Smooth muscle cell (in vitro differentiated cells): ENCODE data around the gene GPATCH4. TPM values are rescaled to one million over a fixed set of nuclear protein-coding genes. Genes with fewer than 3 reads are reported as not detected.

ENCODE experiments used
- DNase-seq: peaks from one replicate; lab custom pipeline; 2025; ENCODE audit not compliant: unreplicated experiment; lab: John Stamatoyannopoulos, UW
- H2AFZ ChIP-seq: fragments of 200-600 bp; sonication (generic); 2 replicates; pipeline ENCODE4 v1.6.0; 2016; ENCODE audit warnings: antibody characterized with exemption, low read depth, mild to moderate bottlenecking
- H3F3A ChIP-seq: fragments of 200-600 bp; sonication (generic); 2 replicates; pipeline ENCODE4 v1.6.0; 2017; ENCODE audit warnings: antibody characterized with exemption, low read depth
- H3K27ac ChIP-seq: fragments of 200-600 bp; sonication (generic); 2 replicates; pipeline ENCODE4 v1.5.1; 2016; ENCODE audit warnings: low read depth, mild to moderate bottlenecking
- H3K27me3 ChIP-seq: fragments of 200-600 bp; sonication (generic); 2 replicates; pipeline ENCODE4 v1.6.1; 2016; ENCODE audit warnings: low read depth, mild to moderate bottlenecking
- H3K36me3 ChIP-seq: fragments of 200-600 bp; sonication (generic); 2 replicates; pipeline ENCODE4 v1.5.1; 2016; ENCODE audit warnings: low read depth
- H3K4me1 ChIP-seq: fragments of 200-600 bp; sonication (generic); 2 replicates; pipeline ENCODE4 v1.5.1; 2016; ENCODE audit warnings: low read depth
- H3K4me2 ChIP-seq: fragments of 200-600 bp; sonication (generic); 2 replicates; pipeline ENCODE4 v1.6.0; 2016; ENCODE audit warnings: mild to moderate bottlenecking
- H3K4me3 ChIP-seq: fragments of 200-600 bp; sonication (generic); 2 replicates; pipeline ENCODE4 v1.5.1; 2016; ENCODE audit warnings: mild to moderate bottlenecking
- H3K79me2 ChIP-seq: fragments of 200-600 bp; sonication (generic); 2 replicates; pipeline ENCODE4 v1.6.0; 2016; ENCODE audit warnings: low read depth, mild to moderate bottlenecking
- H3K9ac ChIP-seq: fragments of 200-600 bp; sonication (generic); 2 replicates; pipeline ENCODE4 v1.6.0; 2016; ENCODE audit warnings: low read depth
- H3K9me3 ChIP-seq: fragments of 200-600 bp; sonication (generic); replicated peaks from 2 replicates; pipeline ENCODE4 v1.5.1; 2016; ENCODE audit warnings: low read depth
- H4K20me1 ChIP-seq: fragments of 200-600 bp; sonication (generic); 2 replicates; pipeline ENCODE4 v1.6.0; 2016; ENCODE audit warnings: low read depth
- CTCF ChIP-seq: fragments of 200-600 bp; sonication (generic); IDR thresholded peaks from 2 replicates; pipeline ENCODE4 v1.5.1; 2017; ENCODE audit warnings: borderline replicate concordance, mild to moderate bottlenecking, antibody characterized with exemption; ENCODE audit not compliant: insufficient read depth, poor library complexity, severe bottlenecking
- WGBS: methylation state at CpG from one replicate; pipeline ENCODE4 v1.1.7; 2016; ENCODE audit warnings: low lambda C conversion rate; 5-methylcytosine and 5-hydroxymethylcytosine counted together
- polyA plus RNA-seq: library from polyadenylated mRNA; unstranded; fragments of >200 nt; fragmentation: Nextera tagmentation; extraction: Ambion mirVana; gene quantifications from 2 replicates; pipeline ENCODE4 v1.2.1, GENCODE V29; 2016
- total RNA-seq: library from RNA; depleted of rRNA; stranded (reverse); fragments of >200 nt; gene quantifications from 2 replicates; pipeline ENCODE4 v1.2.3, GENCODE V29; 2014

Gene GPATCH4
- total and polyA plus RNA-seq, 2 experiments from 2014 or later, result 11.9 to 19.9 TPM

- Histone ChIP-seq H2AFZ (peak overlapping the region; percentile 20), H3K4me3 (peak overlapping the region; percentile 50), H3K27ac (no peak overlapping the region), H3K4me2 (peak overlapping the region; percentile 93), H3K36me3 (no peaks in the 10 kb centered on the region), H3K9ac (no peak overlapping the region), H3K27me3 (peaks cover 96% of the 10 kb centered on the region), H3K79me2 (no peaks in the 10 kb centered on the region), H3K4me1 (peaks cover 14% of the 10 kb centered on the region), H4K20me1 (peaks cover 12% of the 10 kb centered on the region), H3F3A (no peaks in the 10 kb centered on the region), H3K9me3 (no peaks in the 10 kb centered on the region)
- 7% methylated on average over 35 of the region's 40 CpGs for WGBS
- DNase-seq, result no peak
- TF ChIP-seq CTCF, result no peak
These were observed 41.2 kb upstream of the GPATCH4 start for GRCh38 chr1:156642265-156643048.

- TF ChIP-seq CTCF, result no peak
- H3K27ac ChIP-seq, result no peak within 1 kb of the TSS
- DNase-seq, result no peak
- no peak within 1 kb of the TSS for H3K9ac ChIP-seq
- no peaks in the 10 kb centered on the region for H3K79me2 ChIP-seq
- H3K4me3 ChIP-seq, result peak within 1 kb of the TSS; percentile 50
- peaks cover 94% of the 10 kb centered on the region for H3K27me3 ChIP-seq
- H4K20me1 ChIP-seq, result peaks cover 12% of the 10 kb centered on the region
- peak within 1 kb of the TSS; percentile 20 for H2AFZ ChIP-seq
- no peaks in the 10 kb centered on the region for H3K36me3 ChIP-seq
- peaks cover 14% of the 10 kb centered on the region for H3K4me1 ChIP-seq
- no peaks in the 10 kb centered on the region for H3F3A ChIP-seq
- H3K4me2 ChIP-seq, result peak within 1 kb of the TSS; percentile 93
- WGBS, result 2% methylated on average over 11 of the region's 46 CpGs
- no peaks in the 10 kb centered on the region for H3K9me3 ChIP-seq
These were observed 40.5 kb upstream of the GPATCH4 start, which contains the start of gene BCAN for GRCh38 chr1:156641761-156642264. Gene BCAN (plus strand): TSS chr1:156642117. CDS start chr1:156646055, 3,938 bp downstream.

DNA sequence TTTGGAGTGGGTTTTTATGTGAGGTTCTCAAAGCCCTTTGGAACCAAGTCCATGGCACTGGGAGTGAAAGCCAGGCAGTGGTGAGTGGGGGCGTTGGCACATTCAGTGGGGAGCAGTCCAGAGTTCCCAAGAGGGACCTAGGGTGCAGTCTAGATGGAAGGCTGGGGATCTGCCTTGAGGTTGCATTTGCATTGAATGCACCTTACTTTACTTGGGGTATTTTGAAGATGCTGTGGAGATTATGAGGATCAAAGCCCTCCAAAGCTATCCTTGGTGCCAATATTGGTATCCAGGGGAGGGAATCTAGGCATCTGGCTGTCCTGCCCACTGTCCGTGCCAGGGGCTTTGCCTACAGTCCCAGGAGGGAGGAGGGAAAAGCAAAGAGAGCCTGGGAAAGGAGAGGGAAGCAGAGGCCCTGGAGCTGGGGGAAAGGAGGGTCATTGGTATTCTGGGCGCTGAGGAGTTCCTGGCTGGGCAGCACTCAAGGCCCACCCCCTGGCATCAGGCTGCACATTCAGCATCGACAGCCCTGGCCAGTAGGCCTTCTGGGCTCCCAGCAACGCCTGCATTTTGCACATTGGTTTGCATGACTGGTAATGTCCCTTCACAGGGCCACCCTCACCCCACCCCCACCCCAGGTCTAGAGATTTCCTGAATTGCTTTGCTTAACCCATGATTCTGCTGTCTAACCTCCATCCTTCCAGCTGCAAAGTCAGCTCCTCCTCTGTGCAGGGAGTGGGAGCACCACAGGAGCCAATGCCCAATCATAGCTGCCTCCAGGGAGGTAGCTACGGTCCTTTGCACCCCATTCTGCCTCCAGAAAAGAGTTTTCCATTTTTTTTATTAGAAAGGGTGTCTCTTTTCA, 39.8 kb upstream of the GPATCH4 start:
- Histone ChIP-seq H3K4me3 (peak overlapping the region; percentile 50), H2AFZ (peak overlapping the region; percentile 20), H3K4me2 (peak overlapping the region; percentile 93), H3K9ac (no peak overlapping the region), H4K20me1 (peaks cover 12% of the 10 kb centered on the region), H3K4me1 (peaks cover 14% of the 10 kb centered on the region), H3F3A (no peaks in the 10 kb centered on the region), H3K27ac (no peak overlapping the region), H3K9me3 (no peaks in the 10 kb centered on the region), H3K27me3 (peaks cover 92% of the 10 kb centered on the region), H3K36me3 (no peaks in the 10 kb centered on the region), H3K79me2 (no peaks in the 10 kb centered on the region)
- no peak for DNase-seq
- TF ChIP-seq CTCF, result no peak
- WGBS, result 60% methylated on average over 6 of the region's 6 CpGs
